Mucosa of rectum (tissue), 2 donors: ENCODE results near the gene HIVEP2.

ENCODE experiments used
- H3K27ac ChIP-seq, 2 donors: one replicate each; pipeline ENCODE4 v1.7.0; 2013; ENCODE audit warnings: inconsistent platforms in 2 of 2, low read depth in 2 of 2, low read length in 2 of 2
- H3K27me3 ChIP-seq, 2 donors: one replicate each; pipeline ENCODE4 v1.7.0; 2013; ENCODE audit warnings: low read length in 2 of 2; ENCODE audit not compliant: control insufficient read depth in 2 of 2, insufficient read depth in 2 of 2
- H3K36me3 ChIP-seq, 2 donors: one replicate each; pipeline ENCODE4 v1.7.0; 2013; ENCODE audit warnings: low read length in 2 of 2; ENCODE audit not compliant: control insufficient read depth in 2 of 2, insufficient read depth in 2 of 2
- H3K4me1 ChIP-seq, 2 donors: one replicate each; pipeline ENCODE4 v1.7.0; 2013; ENCODE audit warnings: low read length in 2 of 2, mild to moderate bottlenecking in 1 of 2; ENCODE audit not compliant: control insufficient read depth in 2 of 2, insufficient read depth in 2 of 2
- H3K4me3 ChIP-seq, 2 donors: one replicate each; pipeline ENCODE4 v1.7.0; 2013; ENCODE audit warnings: low read length in 2 of 2
- H3K9ac ChIP-seq, 2 donors: one replicate each; pipeline ENCODE4 v1.7.0; 2013; ENCODE audit warnings: low read length in 2 of 2, low read depth in 1 of 2, mild to moderate bottlenecking in 1 of 2
- H3K9me3 ChIP-seq, 2 donors: one replicate each; pipeline ENCODE4 v1.7.0; 2013; ENCODE audit warnings: low read length in 2 of 2; ENCODE audit not compliant: control insufficient read depth in 2 of 2
- donor health status: healthy.
- donor health status: Normal muscosa, but diverticular disease.

Gene HIVEP2

DNA sequence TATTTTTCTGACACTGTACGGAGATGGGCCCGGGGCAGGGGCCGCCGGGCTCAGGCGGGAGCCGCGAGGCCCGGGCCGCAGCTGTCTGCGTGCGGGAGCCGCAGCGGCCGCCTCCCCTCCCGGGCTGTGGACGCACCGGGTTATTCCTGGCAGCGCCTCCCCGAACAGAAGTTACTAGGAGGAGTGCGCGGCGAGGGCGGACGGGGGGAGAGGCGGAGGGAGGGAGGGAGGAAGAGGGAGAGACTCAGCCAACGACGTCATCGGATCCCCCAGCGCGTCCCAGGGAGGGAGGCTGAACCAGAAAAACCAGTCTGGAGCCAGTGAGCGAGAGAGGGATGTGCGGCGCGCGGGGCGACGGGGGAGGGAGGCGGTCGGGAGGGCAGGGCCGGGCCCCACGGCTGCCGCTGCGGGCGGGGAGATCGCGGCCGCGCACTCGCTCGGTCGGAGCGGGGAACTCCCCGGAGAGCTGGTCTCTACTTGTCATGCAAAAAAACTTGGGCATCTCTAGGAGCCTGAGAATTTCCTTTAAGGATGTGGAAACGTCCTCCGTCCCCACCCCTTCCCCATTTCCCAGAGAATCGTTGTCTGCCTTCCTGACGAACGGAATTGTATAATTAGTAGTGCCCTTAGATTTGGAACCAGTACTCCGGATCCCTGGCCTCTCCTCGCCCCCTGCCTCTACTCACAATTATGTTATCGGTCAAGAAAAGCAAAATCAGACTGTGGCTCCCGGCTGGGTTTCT is 1.4 kb upstream of the HIVEP2 start:
- Histone ChIP-seq H3K9ac (peak overlapping the region; percentile 93 to 96), H3K9me3 (no peaks in the 10 kb centered on the region), H3K27me3 (no peaks in the 10 kb centered on the region), H3K4me3 (peak overlapping the region; percentile 92 to 94), H3K27ac (peak overlapping the region; percentile 96 to 99), H3K36me3 (no peaks in the 10 kb centered on the region), H3K4me1 (peaks cover 12 to 16% of the 10 kb centered on the region in 2 donors)

DNA sequence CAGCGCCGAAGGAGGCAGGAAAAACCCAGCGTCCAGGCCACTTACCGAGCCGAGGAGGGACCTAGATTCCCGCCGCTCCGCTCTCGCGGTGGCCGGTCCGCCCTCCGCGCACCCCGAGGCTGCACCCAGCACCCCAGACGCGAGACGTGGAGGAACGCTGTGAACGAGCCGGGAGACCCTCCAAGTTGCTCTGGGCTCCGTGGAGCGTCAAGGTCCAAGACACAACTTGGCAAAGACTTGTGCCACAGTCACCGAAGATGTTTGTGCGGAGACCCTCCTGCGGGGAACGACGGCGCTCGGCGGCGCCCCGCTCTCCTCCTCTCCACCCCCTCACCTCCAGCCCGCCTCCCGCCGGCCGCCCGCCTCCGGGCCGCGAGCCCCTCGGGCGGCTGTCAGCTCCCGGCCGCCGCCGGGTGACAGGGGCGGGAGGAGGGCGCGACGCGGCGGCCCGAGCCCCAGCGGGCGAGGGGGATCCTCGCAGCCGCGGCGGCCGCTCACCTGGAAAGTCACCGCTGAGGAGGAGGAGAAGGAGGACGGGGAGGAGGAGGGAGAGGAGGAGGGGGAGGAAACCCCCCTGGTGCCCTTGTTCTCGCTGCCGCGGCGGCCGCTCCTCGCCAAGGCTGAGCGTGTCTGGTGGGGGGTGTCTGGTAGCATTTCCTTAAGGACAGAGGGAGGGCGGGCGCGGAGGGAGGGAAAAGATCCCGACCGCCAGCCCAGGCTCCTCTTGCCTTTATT is 637 bp upstream of the HIVEP2 start:
- no peaks in the 10 kb centered on the region for H3K36me3 ChIP-seq

DNA sequence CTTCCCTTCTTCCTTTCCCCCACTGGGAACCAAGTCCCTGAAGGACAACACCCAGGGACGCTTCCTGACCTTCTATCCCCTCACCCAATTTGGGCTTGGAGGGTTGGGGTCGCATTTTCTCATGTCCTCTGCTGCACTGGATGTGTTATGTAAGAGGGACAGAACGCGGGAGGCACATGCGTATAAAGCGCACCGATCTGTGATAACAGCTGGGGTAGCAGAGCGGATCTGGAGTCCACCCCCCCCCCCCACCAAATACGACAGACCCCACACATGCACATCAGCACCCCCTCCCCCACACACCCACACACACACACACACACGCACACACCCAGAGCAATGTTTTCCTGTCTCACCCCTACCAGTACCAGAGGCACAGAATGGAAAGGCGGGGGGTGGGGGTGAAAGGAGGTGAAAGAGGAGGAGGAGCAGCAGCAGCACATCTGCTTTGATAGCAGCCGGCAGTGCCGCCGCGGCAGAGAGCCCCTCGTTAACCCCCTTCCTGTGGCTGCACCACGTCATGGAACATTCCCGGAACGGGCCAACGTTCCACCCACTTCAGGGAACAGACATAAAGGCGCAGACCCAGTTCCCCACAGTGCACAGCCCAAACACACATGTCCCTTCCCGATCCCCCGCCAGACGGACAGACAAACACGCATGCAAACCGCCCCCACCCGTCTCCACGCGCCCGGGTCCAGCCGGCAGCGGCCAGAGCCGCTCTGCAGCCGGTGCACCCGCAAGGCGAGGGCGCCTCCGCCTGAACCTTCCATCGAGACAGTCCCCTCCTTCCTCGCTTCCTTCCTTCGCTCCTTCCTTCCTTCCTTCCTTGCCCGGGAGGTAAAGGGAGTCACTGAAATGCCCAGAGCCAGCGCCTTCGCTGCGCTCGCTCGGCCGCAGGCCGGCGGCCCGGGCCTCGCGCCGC is 590 bp downstream of the HIVEP2 start:
- H3K36me3 ChIP-seq: no peaks in the 10 kb centered on the region
- H3K27me3 ChIP-seq: no peaks in the 10 kb centered on the region
- peaks cover 12 to 16% of the 10 kb centered on the region in 2 donors for H3K4me1 ChIP-seq
- H3K9ac ChIP-seq: peak overlapping the region; percentile 96
- H3K4me3 ChIP-seq: peak overlapping the region; percentile 92 to 94
- peak overlapping the region; percentile 96 to 99 for H3K27ac ChIP-seq
- no peaks in the 10 kb centered on the region for H3K9me3 ChIP-seq

More for the DNA sequence above, 637 bp upstream of the HIVEP2 start:
- Histone ChIP-seq H3K27me3 (no peaks in the 10 kb centered on the region), H3K27ac (peak overlapping the region; percentile 96 to 99), H3K9ac (peak overlapping the region; percentile 87 to 96), H3K4me3 (peak overlapping the region; percentile 92 to 94), H3K4me1 (peaks cover 12 to 16% of the 10 kb centered on the region in 2 donors), H3K9me3 (no peaks in the 10 kb centered on the region)

DNA sequence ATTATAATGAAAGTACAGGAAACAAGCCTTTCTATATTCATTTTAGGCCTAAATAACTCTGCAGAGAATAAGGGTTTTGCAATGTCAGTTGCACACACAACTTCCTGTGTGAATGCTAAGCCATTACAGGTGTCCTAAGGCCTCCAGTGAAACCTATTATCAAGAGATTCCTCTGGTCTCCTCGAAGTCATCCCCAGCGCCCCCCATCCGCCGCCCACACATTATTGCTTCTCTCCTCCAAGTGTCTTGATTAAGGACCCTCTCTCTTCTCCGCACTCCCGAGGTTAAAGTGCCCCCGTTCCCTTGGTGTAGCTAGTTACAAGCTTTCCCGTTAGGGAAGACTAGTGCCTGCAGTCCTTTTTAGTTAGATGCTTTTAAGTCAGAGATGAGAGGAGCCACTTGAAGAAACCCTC is 1.3 kb downstream of the HIVEP2 start:
- H3K9ac ChIP-seq: peak overlapping the region; percentile 35 to 96
- no peaks in the 10 kb centered on the region for H3K27me3 ChIP-seq
- H3K4me3 ChIP-seq: peak overlapping the region; percentile 92 to 94
- H3K9me3 ChIP-seq: no peaks in the 10 kb centered on the region
- H3K27ac ChIP-seq: peak overlapping the region; percentile 96 to 99
- H3K4me1 ChIP-seq: peaks cover 12 to 16% of the 10 kb centered on the region in 2 donors
- H3K36me3 ChIP-seq: no peaks in the 10 kb centered on the region

DNA sequence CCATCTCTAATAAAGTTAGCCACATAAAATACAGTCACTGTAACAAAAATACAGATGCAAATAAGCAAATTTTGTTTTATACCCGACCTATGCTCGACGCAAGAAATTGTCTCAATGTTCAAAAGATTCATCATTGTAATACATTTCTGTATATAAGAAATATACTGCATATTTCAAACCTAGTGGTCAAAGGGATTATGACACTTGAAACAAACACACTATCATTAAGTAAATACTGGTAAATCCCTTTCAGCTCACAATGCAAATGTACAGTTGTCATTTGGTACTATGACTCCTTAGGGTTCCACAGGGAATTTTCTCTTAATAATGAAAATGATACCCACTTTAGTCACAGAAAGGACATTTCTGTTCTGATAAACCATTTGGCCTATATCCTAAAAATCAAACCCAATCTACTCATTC is 2.2 kb downstream of the HIVEP2 start:
- Histone ChIP-seq H3K9me3 (no peaks in the 10 kb centered on the region), H3K4me3 (no peak overlapping the region), H3K27me3 (no peaks in the 10 kb centered on the region), H3K27ac (peak overlapping the region in 1 of 2 donors; percentile 22), H3K36me3 (no peaks in the 10 kb centered on the region), H3K9ac (no peak overlapping the region), H3K4me1 (peaks cover 12 to 16% of the 10 kb centered on the region in 2 donors)

DNA sequence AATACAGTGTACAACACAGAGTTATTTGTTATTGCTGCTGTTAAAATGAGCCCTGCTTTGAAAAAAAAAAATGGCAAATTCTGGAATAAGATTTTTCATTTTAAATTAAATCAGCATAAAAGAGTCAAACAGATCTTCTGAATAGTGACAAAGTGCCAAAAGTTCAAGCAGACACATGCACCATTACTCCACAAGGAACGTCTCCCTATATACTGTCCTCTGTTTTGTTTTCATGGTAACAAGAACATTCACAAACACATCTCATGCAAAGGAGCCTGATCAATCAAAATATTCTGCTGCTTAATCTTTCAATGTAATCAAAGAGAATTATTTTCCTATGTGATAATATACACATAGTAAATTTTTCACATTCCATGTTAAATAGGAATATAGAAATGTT is 2.7 kb downstream of the HIVEP2 start:
- H3K4me1 ChIP-seq: peaks cover 10 to 16% of the 10 kb centered on the region in 2 donors
- no peaks in the 10 kb centered on the region for H3K27me3 ChIP-seq
- H3K27ac ChIP-seq: no peak overlapping the region
- H3K9ac ChIP-seq: no peak overlapping the region
- H3K9me3 ChIP-seq: no peaks in the 10 kb centered on the region
- no peaks in the 10 kb centered on the region for H3K36me3 ChIP-seq
- H3K4me3 ChIP-seq: no peak overlapping the region

DNA sequence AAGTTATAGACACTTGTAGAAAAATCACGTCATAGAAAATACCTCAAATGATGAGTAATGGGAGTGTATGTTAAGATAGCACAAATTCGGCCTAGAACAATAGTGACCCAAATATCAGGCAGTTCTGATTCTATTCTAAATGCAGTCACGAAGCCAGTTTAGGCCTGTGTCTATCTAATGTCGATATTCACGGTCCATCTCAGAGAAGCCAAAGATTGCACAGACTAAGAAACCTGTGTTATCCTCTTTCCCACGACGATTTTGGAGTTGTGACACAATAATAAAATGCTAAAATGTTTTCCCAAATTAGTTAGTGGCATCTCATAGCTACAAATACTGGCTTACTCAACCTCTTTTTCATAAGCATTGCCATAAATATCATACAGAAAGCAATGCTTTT is 4.0 kb downstream of the HIVEP2 start:
- peaks cover 10 to 16% of the 10 kb centered on the region in 2 donors for H3K4me1 ChIP-seq
- H3K9me3 ChIP-seq: no peaks in the 10 kb centered on the region
- no peak overlapping the region for H3K27ac ChIP-seq
- H3K27me3 ChIP-seq: no peaks in the 10 kb centered on the region
- H3K36me3 ChIP-seq: no peaks in the 10 kb centered on the region
- peak overlapping the region in 1 of 2 donors; percentile 15 for H3K9ac ChIP-seq
- H3K4me3 ChIP-seq: no peak overlapping the region

DNA sequence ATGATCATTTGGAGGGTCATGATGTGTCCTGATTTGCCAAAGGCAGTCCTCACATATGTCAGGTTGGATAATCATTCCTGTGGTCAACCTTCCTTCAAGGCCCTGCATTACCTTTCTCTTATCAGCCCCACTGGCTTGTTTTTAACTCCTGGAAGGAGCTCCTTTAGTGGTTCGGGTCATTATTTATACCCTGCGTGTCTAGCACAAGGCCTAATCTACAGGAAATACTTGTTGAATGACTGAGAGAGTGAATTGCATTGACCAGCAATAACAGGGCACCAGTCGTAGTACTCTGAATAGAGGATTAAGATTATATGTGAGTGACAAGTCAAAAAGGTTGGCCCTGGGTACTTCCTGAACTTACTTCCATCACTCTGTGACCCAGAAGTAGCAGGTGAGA is 4.5 kb downstream of the HIVEP2 start:
- H3K9ac ChIP-seq: no peak overlapping the region
- H3K4me1 ChIP-seq: peaks cover 10 to 16% of the 10 kb centered on the region in 2 donors
- no peaks in the 10 kb centered on the region for H3K36me3 ChIP-seq
- no peak overlapping the region for H3K4me3 ChIP-seq
- H3K9me3 ChIP-seq: no peaks in the 10 kb centered on the region
- no peak overlapping the region for H3K27ac ChIP-seq
- H3K27me3 ChIP-seq: no peaks in the 10 kb centered on the region

DNA sequence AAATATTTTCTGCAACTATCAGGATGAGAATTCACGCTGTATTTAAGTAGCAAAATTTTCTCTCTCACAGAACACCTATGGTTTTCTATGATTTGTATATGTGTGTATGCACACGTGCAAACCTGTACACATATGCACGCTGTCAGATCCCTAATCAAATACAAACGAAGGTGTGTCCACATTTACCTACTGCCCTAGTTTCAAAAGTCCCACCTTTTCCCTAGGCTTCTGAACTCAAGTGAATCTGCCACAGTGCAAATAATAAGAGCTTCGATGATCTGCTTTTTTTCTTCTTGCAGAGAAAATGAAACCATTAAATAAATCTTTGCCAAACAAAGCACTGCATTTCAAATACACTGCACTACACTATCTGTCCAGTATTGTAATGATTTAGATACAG is 6.5 kb downstream of the HIVEP2 start:
- no peak overlapping the region for H3K27ac ChIP-seq
- peaks cover 2 to 10% of the 10 kb centered on the region in 2 donors for H3K4me1 ChIP-seq
- H3K9me3 ChIP-seq: no peaks in the 10 kb centered on the region
- peak overlapping the region in 1 of 2 donors; percentile 45 for H3K4me3 ChIP-seq
- H3K9ac ChIP-seq: peak overlapping the region in 1 of 2 donors; percentile 14
- no peaks in the 10 kb centered on the region for H3K36me3 ChIP-seq
- no peaks in the 10 kb centered on the region for H3K27me3 ChIP-seq
